ENCODE measurements around the gene ALG1. TPM values are rescaled to one million over a fixed set of nuclear protein-coding genes. Genes with fewer than 3 reads are reported as not detected.

The ALG1 gene
- total and polyA plus RNA-seq, 2 of the 13 experiments (the other 11 are each of a cell fraction or from before 2014, with no cell fraction given), result 43.3 to 75.6 TPM

- WGBS (ENCODE audit: low lambda C conversion rate), result 98% methylated on average over 5 of the region's 7 CpGs
- H3K79me2 ChIP-seq (ENCODE audit: insufficient read depth, low read length), result peaks cover 6% of the 10 kb centered on the region
- peaks cover 0 to 4% of the 10 kb centered on the region in 2 experiments; a peak in 2 of 5 replicates for H3K27me3 ChIP-seq (ENCODE audit: control insufficient read depth in 1 of 2, insufficient read depth in 2 of 2, low read length in 2 of 2)
- no peak overlapping the region for H3K4me3 ChIP-seq (replicated peaks in 1 of 3; ENCODE audit: insufficient read depth in 1 of 3, low read depth in 2 of 3, low read length in 3 of 3)
- FAIRE-seq (no peak), ATAC-seq (no peak), DNase-seq (ENCODE audit: low spot score) (no peak)
- H3K36me3 ChIP-seq (replicated peaks in 1 of 2; ENCODE audit: control insufficient read depth in 1 of 2, insufficient read depth in 2 of 2, low read length in 2 of 2), result peaks cover 24 to 48% of the 10 kb centered on the region in 2 experiments
- POLR2A ChIA-PET, result no interaction called here
- no peaks in the 10 kb centered on the region for H3K9me3 ChIP-seq (ENCODE audit: low read length)
- no peak overlapping the region for H3K4me2 ChIP-seq (ENCODE audit: low read depth, low read length)
- no peak overlapping the region for H3K27ac ChIP-seq (ENCODE audit: extremely low read length, insufficient read depth, low read length)
- H4K20me1 ChIP-seq (ENCODE audit: insufficient read depth, low read length), result no peaks in the 10 kb centered on the region; the same call in 1 of the 2 replicates
- CTCF ChIA-PET (ENCODE audit: low intra/inter-chr PET ratio, low total read pairs), result no interaction called here
- no peak overlapping the region for H2AFZ ChIP-seq (ENCODE audit: low read length)
- no peak overlapping the region for H3K9ac ChIP-seq (ENCODE audit: insufficient read depth, low read depth, low read length)
- peaks cover 5% of the 10 kb centered on the region for H3K4me1 ChIP-seq (ENCODE audit: insufficient read depth, low read length)
- intact Hi-C loops (cut with micrococcal nuclease; ENCODE audit: unreplicated experiment), result no loop called here
- no TSS peak for BruUV-seq (replicated peaks)
- in situ Hi-C loops (cut with HindIII; ENCODE audit: extremely low pct_ligation_motif_present, low pct_unique_long_range_greater_than_20kb), result no loop called here
- TF ChIP-seq, protein P1, sequence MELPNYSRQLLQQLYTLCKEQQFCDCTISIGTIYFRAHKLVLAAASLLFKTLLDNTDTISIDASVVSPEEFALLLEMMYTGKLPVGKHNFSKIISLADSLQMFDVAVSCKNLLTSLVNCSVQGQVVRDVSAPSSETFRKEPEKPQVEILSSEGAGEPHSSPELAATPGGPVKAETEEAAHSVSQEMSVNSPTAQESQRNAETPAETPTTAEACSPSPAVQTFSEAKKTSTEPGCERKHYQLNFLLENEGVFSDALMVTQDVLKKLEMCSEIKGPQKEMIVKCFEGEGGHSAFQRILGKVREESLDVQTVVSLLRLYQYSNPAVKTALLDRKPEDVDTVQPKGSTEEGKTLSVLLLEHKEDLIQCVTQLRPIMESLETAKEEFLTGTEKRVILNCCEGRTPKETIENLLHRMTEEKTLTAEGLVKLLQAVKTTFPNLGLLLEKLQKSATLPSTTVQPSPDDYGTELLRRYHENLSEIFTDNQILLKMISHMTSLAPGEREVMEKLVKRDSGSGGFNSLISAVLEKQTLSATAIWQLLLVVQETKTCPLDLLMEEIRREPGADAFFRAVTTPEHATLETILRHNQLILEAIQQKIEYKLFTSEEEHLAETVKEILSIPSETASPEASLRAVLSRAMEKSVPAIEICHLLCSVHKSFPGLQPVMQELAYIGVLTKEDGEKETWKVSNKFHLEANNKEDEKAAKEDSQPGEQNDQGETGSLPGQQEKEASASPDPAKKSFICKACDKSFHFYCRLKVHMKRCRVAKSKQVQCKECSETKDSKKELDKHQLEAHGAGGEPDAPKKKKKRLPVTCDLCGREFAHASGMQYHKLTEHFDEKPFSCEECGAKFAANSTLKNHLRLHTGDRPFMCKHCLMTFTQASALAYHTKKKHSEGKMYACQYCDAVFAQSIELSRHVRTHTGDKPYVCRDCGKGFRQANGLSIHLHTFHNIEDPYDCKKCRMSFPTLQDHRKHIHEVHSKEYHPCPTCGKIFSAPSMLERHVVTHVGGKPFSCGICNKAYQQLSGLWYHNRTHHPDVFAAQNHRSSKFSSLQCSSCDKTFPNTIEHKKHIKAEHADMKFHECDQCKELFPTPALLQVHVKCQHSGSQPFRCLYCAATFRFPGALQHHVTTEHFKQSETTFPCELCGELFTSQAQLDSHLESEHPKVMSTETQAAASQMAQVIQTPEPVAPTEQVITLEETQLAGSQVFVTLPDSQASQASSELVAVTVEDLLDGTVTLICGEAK (IDR thresholded peaks at IDR 0.05), result no peak
- TF ChIP-seq, protein P1 (CRISPR knock-in tag; IDR thresholded peaks at IDR 0.05), result no peak
- no peak for TF ChIP-seq PHF21A (CRISPR knock-in tag; IDR thresholded peaks at IDR 0.05)
- TF ChIP-seq, protein P2, sequence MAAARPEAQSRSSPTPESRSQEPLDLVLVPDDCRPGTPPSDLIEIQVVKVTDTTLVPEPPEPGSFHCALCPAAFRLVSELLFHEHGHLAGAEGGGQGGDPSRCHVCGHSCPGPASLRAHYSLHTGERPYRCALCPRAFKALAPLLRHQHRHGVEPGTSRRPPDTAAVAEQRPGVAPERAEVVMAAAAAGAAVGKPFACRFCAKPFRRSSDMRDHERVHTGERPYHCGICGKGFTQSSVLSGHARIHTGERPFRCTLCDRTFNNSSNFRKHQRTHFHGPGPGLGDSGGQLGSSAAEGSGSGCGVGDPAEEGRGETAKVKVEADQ (CRISPR knock-in tag; IDR thresholded peaks at IDR 0.05; ENCODE audit: borderline replicate concordance), result no peak
- TF ChIP-seq ZNF460 (CRISPR knock-in tag; IDR thresholded peaks at IDR 0.05; ENCODE audit: borderline replicate concordance), result no peak
- TF ChIP-seq SMAD1 (CRISPR knock-in tag; IDR thresholded peaks at IDR 0.05; ENCODE audit: borderline replicate concordance, low read depth), result no peak
- no peak for TF ChIP-seq IKZF5 (CRISPR knock-in tag; IDR thresholded peaks at IDR 0.05)
- no peak for TF ChIP-seq ZNF768 (CRISPR knock-in tag; IDR thresholded peaks at IDR 0.05)
- no peak for TF ChIP-seq KLF6 (CRISPR knock-in tag; IDR thresholded peaks at IDR 0.05)
- no peak for TF ChIP-seq MZF1 (CRISPR knock-in tag; IDR thresholded peaks at IDR 0.05; ENCODE audit: borderline replicate concordance)
- no peak for TF ChIP-seq ZNF235 (CRISPR knock-in tag; IDR thresholded peaks at IDR 0.05; ENCODE audit: borderline replicate concordance)
- no peak for TF ChIP-seq FLYWCH1 (CRISPR knock-in tag; IDR thresholded peaks at IDR 0.05)
- TF ChIP-seq, protein P3, sequence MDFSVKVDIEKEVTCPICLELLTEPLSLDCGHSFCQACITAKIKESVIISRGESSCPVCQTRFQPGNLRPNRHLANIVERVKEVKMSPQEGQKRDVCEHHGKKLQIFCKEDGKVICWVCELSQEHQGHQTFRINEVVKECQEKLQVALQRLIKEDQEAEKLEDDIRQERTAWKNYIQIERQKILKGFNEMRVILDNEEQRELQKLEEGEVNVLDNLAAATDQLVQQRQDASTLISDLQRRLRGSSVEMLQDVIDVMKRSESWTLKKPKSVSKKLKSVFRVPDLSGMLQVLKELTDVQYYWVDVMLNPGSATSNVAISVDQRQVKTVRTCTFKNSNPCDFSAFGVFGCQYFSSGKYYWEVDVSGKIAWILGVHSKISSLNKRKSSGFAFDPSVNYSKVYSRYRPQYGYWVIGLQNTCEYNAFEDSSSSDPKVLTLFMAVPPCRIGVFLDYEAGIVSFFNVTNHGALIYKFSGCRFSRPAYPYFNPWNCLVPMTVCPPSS (IDR thresholded peaks at IDR 0.05), result no peak
- no peak for TF ChIP-seq ZFP82 (CRISPR knock-in tag; IDR thresholded peaks at IDR 0.05; ENCODE audit: borderline replicate concordance)
Observed at GRCh38 chr16:5027086-5027485, 44.6 kb upstream of the ALG1 start.
